ENCODE data around the gene ARFGEF3. TPM values are rescaled to one million over a fixed set of nuclear protein-coding genes. Genes with fewer than 3 reads are reported as not detected.

ARFGEF3 gene
- total RNA-seq, 1 donor from 2014 or later: 2.0 TPM

DNA sequence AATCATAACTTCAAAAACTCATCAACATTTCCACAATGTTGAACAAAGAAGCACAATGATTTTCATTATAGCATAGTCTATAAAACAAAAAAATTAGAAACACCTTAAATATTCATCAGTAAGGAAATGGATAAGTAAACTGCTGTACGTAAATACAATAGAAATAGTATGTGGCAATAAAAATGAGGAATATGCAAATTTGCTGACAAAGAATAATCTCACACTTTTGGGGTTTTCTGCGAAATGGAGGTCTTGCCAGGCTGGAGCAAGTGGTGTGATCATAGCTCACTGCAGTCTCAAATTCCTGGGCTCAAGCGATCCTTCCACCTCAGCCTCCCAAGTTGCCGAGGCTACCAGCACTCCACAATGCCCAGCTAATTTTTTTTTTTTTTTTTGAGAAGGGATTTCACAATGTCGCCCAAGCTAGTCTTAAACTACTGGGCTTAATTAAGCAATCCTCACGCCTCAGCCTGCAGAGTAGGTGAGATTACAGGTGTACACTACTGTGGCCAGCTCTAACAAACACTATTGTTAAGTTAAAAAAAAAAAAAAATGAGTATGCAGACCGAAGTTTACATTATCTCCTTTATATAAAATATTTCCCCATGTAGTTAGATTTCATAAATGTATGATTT is 157.1 kb downstream of the ARFGEF3 start:
- no peaks in the 10 kb centered on the region for H3K36me3 ChIP-seq
- TF ChIP-seq, protein P1, sequence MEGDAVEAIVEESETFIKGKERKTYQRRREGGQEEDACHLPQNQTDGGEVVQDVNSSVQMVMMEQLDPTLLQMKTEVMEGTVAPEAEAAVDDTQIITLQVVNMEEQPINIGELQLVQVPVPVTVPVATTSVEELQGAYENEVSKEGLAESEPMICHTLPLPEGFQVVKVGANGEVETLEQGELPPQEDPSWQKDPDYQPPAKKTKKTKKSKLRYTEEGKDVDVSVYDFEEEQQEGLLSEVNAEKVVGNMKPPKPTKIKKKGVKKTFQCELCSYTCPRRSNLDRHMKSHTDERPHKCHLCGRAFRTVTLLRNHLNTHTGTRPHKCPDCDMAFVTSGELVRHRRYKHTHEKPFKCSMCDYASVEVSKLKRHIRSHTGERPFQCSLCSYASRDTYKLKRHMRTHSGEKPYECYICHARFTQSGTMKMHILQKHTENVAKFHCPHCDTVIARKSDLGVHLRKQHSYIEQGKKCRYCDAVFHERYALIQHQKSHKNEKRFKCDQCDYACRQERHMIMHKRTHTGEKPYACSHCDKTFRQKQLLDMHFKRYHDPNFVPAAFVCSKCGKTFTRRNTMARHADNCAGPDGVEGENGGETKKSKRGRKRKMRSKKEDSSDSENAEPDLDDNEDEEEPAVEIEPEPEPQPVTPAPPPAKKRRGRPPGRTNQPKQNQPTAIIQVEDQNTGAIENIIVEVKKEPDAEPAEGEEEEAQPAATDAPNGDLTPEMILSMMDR (IDR thresholded peaks at IDR 0.05; ENCODE audit: borderline replicate concordance): no peak
- intact Hi-C loops (cut with micrococcal nuclease): no loop called here
- H3K27ac ChIP-seq (replicated peaks): no peak overlapping the region
- H3K4me1 ChIP-seq: no peaks in the 10 kb centered on the region
- H3K27me3 ChIP-seq (ENCODE audit: low read depth): no peaks in the 10 kb centered on the region
- no peaks in the 10 kb centered on the region for H3K9me3 ChIP-seq (replicated peaks)
- DNase-seq: no peak
- H3K4me3 ChIP-seq: no peak overlapping the region

DNA sequence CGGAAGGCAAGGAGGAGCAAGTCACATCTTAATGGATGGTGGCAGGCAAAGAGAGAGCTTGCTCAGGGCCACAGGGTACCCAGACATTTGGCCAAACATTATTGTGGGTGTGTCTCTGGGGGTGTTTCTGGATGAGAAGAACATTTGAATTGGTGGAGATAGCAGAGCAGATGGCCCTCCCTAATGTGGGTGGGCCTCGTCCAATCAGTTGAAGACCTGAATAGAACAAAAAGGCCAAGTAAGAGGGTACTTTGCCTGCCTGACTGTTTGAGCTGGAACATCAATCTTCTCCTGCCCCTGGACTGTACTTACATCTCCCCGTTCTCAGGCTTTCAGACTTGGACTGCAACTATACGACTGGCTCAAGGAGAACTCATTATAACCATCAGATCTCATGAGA is 160.2 kb downstream of the ARFGEF3 start:
- intact Hi-C loops (cut with micrococcal nuclease): no loop called here
- H3K27ac ChIP-seq (replicated peaks): no peak overlapping the region
- H3K36me3 ChIP-seq: no peaks in the 10 kb centered on the region
- no peaks in the 10 kb centered on the region for H3K9me3 ChIP-seq (replicated peaks)
- DNase-seq: no peak
- H3K4me1 ChIP-seq: no peaks in the 10 kb centered on the region
- H3K27me3 ChIP-seq (ENCODE audit: low read depth): no peaks in the 10 kb centered on the region
- H3K4me3 ChIP-seq: no peak overlapping the region
- TF ChIP-seq, protein P1 (IDR thresholded peaks at IDR 0.05; ENCODE audit: borderline replicate concordance): no peak

DNA sequence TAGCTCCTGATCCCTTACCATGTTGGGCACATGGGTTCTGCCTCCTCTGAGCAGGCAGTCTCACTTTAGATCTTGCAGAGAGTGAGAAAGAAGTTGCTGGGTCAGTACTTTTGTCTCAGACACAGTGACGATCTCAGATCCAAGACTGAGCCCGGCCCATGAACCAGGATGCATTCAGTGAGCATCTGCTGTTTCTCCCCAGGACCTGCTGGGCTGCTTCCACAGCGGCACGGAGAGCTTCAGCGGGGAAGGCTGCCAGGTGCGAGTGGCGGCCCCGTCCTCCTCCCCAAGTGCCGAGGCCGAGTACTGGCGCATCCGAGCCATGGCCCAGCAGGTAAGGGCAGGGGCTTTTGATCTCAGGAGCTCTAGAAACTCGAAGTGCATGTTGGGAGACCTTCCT is 162.1 kb downstream of the ARFGEF3 start:
- DNase-seq: no peak
- Histone ChIP-seq H3K27me3 (ENCODE audit: low read depth) (no peaks in the 10 kb centered on the region), H3K4me3 (no peak overlapping the region), H3K4me1 (no peaks in the 10 kb centered on the region), H3K27ac (replicated peaks) (no peak overlapping the region), H3K36me3 (no peaks in the 10 kb centered on the region), H3K9me3 (replicated peaks) (no peaks in the 10 kb centered on the region)
- TF ChIP-seq, protein P1 (IDR thresholded peaks at IDR 0.05; ENCODE audit: borderline replicate concordance): no peak
- intact Hi-C loops (cut with micrococcal nuclease): no loop called here

DNA sequence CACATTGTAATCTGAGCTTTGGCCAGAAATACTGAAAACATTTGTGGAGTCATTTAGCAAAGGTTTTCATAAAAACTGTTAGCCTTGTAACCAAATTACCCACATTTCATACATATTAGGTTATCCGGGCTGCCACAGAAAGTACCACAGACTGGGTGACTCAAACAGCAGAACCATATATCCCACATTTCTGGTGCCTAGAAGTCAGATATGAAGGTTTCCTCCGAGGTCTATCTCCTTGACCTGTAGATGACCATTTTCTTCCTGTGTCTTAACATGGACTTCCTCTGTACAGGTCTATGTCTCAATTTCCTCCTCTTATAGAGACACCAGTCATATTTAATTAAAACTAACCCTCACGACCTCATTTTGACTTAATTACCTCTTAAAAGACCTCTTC is 166.5 kb downstream of the ARFGEF3 start:
- no peaks in the 10 kb centered on the region for H3K36me3 ChIP-seq
- H3K9me3 ChIP-seq (replicated peaks): no peaks in the 10 kb centered on the region
- no peak for DNase-seq
- intact Hi-C loops (cut with micrococcal nuclease): no loop called here
- TF ChIP-seq, protein P1 (IDR thresholded peaks at IDR 0.05; ENCODE audit: borderline replicate concordance): no peak
- H3K27me3 ChIP-seq (ENCODE audit: low read depth): no peaks in the 10 kb centered on the region
- no peak overlapping the region for H3K4me3 ChIP-seq
- no peaks in the 10 kb centered on the region for H3K4me1 ChIP-seq
- H3K27ac ChIP-seq (replicated peaks): no peak overlapping the region

DNA sequence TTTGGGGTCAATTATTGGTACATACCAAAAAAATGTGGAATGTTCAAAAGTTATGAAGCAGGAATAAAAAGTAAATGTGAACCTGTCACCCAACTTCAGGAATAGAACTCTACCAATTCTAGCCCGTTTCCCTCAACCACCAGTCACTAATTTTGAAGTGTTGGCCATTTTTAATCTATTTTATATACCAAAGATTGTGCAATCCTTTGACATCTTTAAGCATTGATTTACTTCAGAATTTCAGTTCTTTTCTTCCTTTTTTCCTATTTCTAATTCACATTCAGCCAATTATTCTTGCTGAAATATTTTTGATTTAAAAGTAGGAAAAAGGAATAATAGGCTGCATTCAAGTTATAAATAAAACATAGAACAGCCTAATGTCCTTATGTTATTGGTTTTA is 169.0 kb downstream of the ARFGEF3 start:
- intact Hi-C loops (cut with micrococcal nuclease): no loop called here
- DNase-seq: no peak
- no peak overlapping the region for H3K27ac ChIP-seq (replicated peaks)

More for the DNA sequence above, 169.0 kb downstream of the ARFGEF3 start:
- H3K9me3 ChIP-seq (replicated peaks): no peaks in the 10 kb centered on the region
- TF ChIP-seq, protein P1 (IDR thresholded peaks at IDR 0.05; ENCODE audit: borderline replicate concordance): no peak
- H3K4me1 ChIP-seq: peaks cover 4% of the 10 kb centered on the region
- H3K27me3 ChIP-seq (ENCODE audit: low read depth): no peaks in the 10 kb centered on the region
- H3K4me3 ChIP-seq: no peak overlapping the region
- no peaks in the 10 kb centered on the region for H3K36me3 ChIP-seq

Data from left ventricle myocardium inferior (tissue), 1 donor.